Prostate gland (tissue), 2 donors: Measurements from ENCODE around the gene PRDM11.

ENCODE experiments used
- POLR2A ChIP-seq: fragments of 450-650 bp; IDR thresholded peaks from one replicate; pipeline ENCODE4 v1.6.1; 2016; ENCODE audit warnings: antibody characterized with exemption, mild to moderate bottlenecking
- TF ChIP-seq, protein P1 (sequence below), 4 experiments: fragments of 200-600 bp in 2 of 4; fragments of 450-650 bp in 2 of 4; sonication (generic) in 2 of 4; IDR thresholded peaks; 1 replicate in 3 of 4; 2 replicates in 1 of 4; pipeline ENCODE4 v1.5.1; 2016 to 2019; ENCODE audit warnings: antibody characterized with exemption in 4 of 4, mild to moderate bottlenecking in 2 of 4, moderate library complexity in 2 of 4

DNA sequence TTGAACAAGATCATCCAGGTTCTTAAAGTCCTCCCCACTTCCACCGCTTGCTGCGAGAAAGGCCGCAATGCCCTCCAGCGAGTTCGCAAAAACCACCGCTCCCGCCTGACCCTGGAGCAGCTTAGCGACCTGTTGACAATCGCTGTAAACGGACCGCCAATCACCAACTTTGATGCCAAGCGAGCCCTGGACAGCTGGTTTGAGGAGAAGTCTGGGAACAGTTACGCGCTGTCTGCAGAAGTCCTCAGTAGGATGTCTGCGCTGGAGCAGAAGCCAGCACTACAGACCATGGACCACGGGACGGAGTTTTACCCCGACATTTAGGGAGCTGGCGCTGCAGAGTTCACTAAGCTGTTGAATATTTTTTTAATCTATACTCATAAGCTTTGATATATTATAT is 81.4 kb downstream of the PRDM11 start:
- TF ChIP-seq POLR2A: no peak
- TF ChIP-seq, protein P1, sequence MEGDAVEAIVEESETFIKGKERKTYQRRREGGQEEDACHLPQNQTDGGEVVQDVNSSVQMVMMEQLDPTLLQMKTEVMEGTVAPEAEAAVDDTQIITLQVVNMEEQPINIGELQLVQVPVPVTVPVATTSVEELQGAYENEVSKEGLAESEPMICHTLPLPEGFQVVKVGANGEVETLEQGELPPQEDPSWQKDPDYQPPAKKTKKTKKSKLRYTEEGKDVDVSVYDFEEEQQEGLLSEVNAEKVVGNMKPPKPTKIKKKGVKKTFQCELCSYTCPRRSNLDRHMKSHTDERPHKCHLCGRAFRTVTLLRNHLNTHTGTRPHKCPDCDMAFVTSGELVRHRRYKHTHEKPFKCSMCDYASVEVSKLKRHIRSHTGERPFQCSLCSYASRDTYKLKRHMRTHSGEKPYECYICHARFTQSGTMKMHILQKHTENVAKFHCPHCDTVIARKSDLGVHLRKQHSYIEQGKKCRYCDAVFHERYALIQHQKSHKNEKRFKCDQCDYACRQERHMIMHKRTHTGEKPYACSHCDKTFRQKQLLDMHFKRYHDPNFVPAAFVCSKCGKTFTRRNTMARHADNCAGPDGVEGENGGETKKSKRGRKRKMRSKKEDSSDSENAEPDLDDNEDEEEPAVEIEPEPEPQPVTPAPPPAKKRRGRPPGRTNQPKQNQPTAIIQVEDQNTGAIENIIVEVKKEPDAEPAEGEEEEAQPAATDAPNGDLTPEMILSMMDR (IDR thresholded peaks at IDR 0.05): no peak
